AG04449 (cell line): ENCODE measurements around the gene METTL18.

Experiments used
- CTCF ChIA-PET: fragments of 350-600 bp; formaldehyde crosslinking; extraction: SDS; loops from one replicate; lab custom pipeline; 2021; ENCODE audit warnings: antibody characterized with exemption; lab: Yijun Ruan, JAX
- POLR2A ChIA-PET: fragments of 400-600, 350-600 bp; formaldehyde crosslinking; extraction: SDS; loops from one replicate; lab custom pipeline; 2020; ENCODE audit warnings: antibody characterized with exemption, inconsistent platforms; lab: Yijun Ruan, JAX
- DNase-seq: peaks from one replicate; pipeline ENCODE4 v3.0.0-alpha.2; 2010; ENCODE audit warnings: low read depth, low spot score
- H3K4me3 ChIP-seq: 2 replicates; pipeline ENCODE4 v1.5.1; 2011; ENCODE audit warnings: low read depth, mild to moderate bottlenecking, control low read depth, low read length
- CTCF ChIP-seq: IDR thresholded peaks from one replicate; pipeline ENCODE4 v1.5.1; 2011; ENCODE audit warnings: mild to moderate bottlenecking, moderate library complexity, low read length, control low read depth, inconsistent platforms; ENCODE audit not compliant: insufficient read depth; ENCODE audit errors: missing control alignments

The METTL18 gene

GRCh38 chr1:169833179-169833901, 38.6 kb upstream of the METTL18 start:
- no peak overlapping the region for H3K4me3 ChIP-seq
- ChIA-PET POLR2A (no interaction called here), CTCF (interaction anchor here (2.2 kb wide), 1 partner anchor 24 kb away, joined by 6 read pairs; no protein-coding TSS in a partner anchor)
- TF ChIP-seq CTCF = no peak
- DNase-seq = no peak

- DNase-seq = no peak
- H3K4me3 ChIP-seq = no peak overlapping the region
- CTCF ChIA-PET = no interaction called here
- POLR2A ChIA-PET = no interaction called here
- no peak for TF ChIP-seq CTCF
Measured at GRCh38 chr1:169829671-169830070, 35.0 kb upstream of the METTL18 start.

GRCh38 chr1:169824153-169824552, 29.4 kb upstream of the METTL18 start:
- no peak overlapping the region for H3K4me3 ChIP-seq
- no peak for DNase-seq
- ChIA-PET CTCF (interaction anchor here (1.5 kb wide), 1 partner anchor 14 kb away, joined by 5 read pairs; no protein-coding TSS in a partner anchor), POLR2A (no interaction called here)
- TF ChIP-seq CTCF = no peak

- no peak for TF ChIP-seq CTCF
- DNase-seq = no peak
- H3K4me3 ChIP-seq = no peak overlapping the region
- CTCF ChIA-PET = interaction anchor here (2.0 kb wide), 1 partner anchor 12 kb away, joined by 9 read pairs; no protein-coding TSS in a partner anchor
- POLR2A ChIA-PET = no interaction called here
Measured at GRCh38 chr1:169821500-169821899, 26.8 kb upstream of the METTL18 start.

- DNase-seq = no peak
- no peak overlapping the region for H3K4me3 ChIP-seq
- CTCF ChIA-PET = no interaction called here
- POLR2A ChIA-PET = no interaction called here
- no peak for TF ChIP-seq CTCF
Measured at GRCh38 chr1:169816617-169817016, 21.9 kb upstream of the METTL18 start.

GRCh38 chr1:169814265-169814664, 19.6 kb upstream of the METTL18 start:
- H3K4me3 ChIP-seq = no peak overlapping the region
- TF ChIP-seq CTCF = no peak
- no peak for DNase-seq
- POLR2A ChIA-PET = no interaction called here
- CTCF ChIA-PET = no interaction called here
